GM10847 (cell line): ENCODE results near the gene B3GNT7.

Experiments used
- POLR2A ChIP-seq: IDR thresholded peaks from 2 replicates; pipeline ENCODE4 v1.6.1; 2011; ENCODE audit not compliant: insufficient read length; ENCODE audit errors: extremely low read depth

Gene B3GNT7

GRCh38 chr2:231395188-231396057, at the start of gene B3GNT7:
Gene B3GNT7, plus strand, starts transcription at chr2:231395710. Its CDS starts 94 bp downstream, at chr2:231395804.
- no peak for TF ChIP-seq POLR2A

GRCh38 chr2:231347081-231347480, 48.4 kb upstream of the B3GNT7 start:
- TF ChIP-seq POLR2A: no peak

GRCh38 chr2:231347638-231348037, 47.9 kb upstream of the B3GNT7 start:
- TF ChIP-seq POLR2A: no peak

GRCh38 chr2:231348173-231348572, 47.3 kb upstream of the B3GNT7 start:
- no peak for TF ChIP-seq POLR2A

- TF ChIP-seq POLR2A: no peak
Measured at GRCh38 chr2:231348704-231349373, 46.7 kb upstream of the B3GNT7 start.

- no peak for TF ChIP-seq POLR2A
Measured at GRCh38 chr2:231351648-231352047, 43.9 kb upstream of the B3GNT7 start.

- no peak for TF ChIP-seq POLR2A
Measured at GRCh38 chr2:231353469-231353868, 42.0 kb upstream of the B3GNT7 start.

GRCh38 chr2:231355508-231356465, 39.7 kb upstream of the B3GNT7 start:
- TF ChIP-seq POLR2A: no peak

- TF ChIP-seq POLR2A: no peak
Measured at GRCh38 chr2:231356466-231356844, 39.1 kb upstream of the B3GNT7 start.

- no peak for TF ChIP-seq POLR2A
Measured at GRCh38 chr2:231357048-231357447, 38.5 kb upstream of the B3GNT7 start.

- TF ChIP-seq POLR2A: no peak
Measured at GRCh38 chr2:231357931-231358330, 37.6 kb upstream of the B3GNT7 start.

- TF ChIP-seq POLR2A: no peak
Measured at GRCh38 chr2:231359441-231359840, 36.1 kb upstream of the B3GNT7 start.

- no peak for TF ChIP-seq POLR2A
Measured at GRCh38 chr2:231359948-231360347, 35.6 kb upstream of the B3GNT7 start.

- no peak for TF ChIP-seq POLR2A
Measured at GRCh38 chr2:231360401-231360800, 35.1 kb upstream of the B3GNT7 start.

GRCh38 chr2:231360881-231361371, 34.6 kb upstream of the B3GNT7 start:
- TF ChIP-seq POLR2A: no peak

- peak; percentile 10 for TF ChIP-seq POLR2A
Measured at GRCh38 chr2:231361701-231362554, 33.6 kb upstream of the B3GNT7 start.
